RWPE2 (cell line): ENCODE results near the gene TK2.

Experiments
- ATAC-seq: fragments of 200-7000 bp; cut with Tn5 transposase; 3 replicates; pipeline ENCODE4 v1.9.1; 2021; ENCODE audit warnings: low read depth
- DNase-seq: peaks from one replicate; pipeline ENCODE4 v3.0.0-alpha.2; 2020; ENCODE audit warnings: low spot score
- H3K27ac ChIP-seq: fragments of 450-650 bp; 2 replicates; pipeline ENCODE4 v1.5.1; 2017; ENCODE audit warnings: mild to moderate bottlenecking; ENCODE audit not compliant: poor library complexity, severe bottlenecking
- H3K27me3 ChIP-seq: fragments of 250-450 bp; sonication (Bioruptor Pico); 2 replicates; pipeline ENCODE4 v1.5.1; 2021; ENCODE audit warnings: mild to moderate bottlenecking, moderate library complexity; ENCODE audit not compliant: insufficient read depth, poor library complexity, severe bottlenecking
- H3K36me3 ChIP-seq: fragments of 250-450 bp; sonication (Bioruptor Pico); 2 replicates; pipeline ENCODE4 v1.5.1; 2020; ENCODE audit warnings: low read depth, mild to moderate bottlenecking, moderate library complexity
- H3K4me1 ChIP-seq: fragments of 250-450 bp; sonication (Bioruptor Pico); 2 replicates; pipeline ENCODE4 v1.5.1; 2021; ENCODE audit warnings: mild to moderate bottlenecking, moderate library complexity; ENCODE audit not compliant: insufficient read depth, poor library complexity, severe bottlenecking
- H3K4me3 ChIP-seq: fragments of 250-450 bp; sonication (Bioruptor Pico); 2 replicates; pipeline ENCODE4 v1.5.1; 2021; ENCODE audit warnings: mild to moderate bottlenecking, moderate library complexity; ENCODE audit not compliant: severe bottlenecking
- H3K9me3 ChIP-seq: fragments of 250-450 bp; sonication (Bioruptor Pico); 2 replicates; pipeline ENCODE4 v1.5.1; 2021; ENCODE audit warnings: mild to moderate bottlenecking, moderate library complexity; ENCODE audit not compliant: severe bottlenecking
- CTCF ChIP-seq: fragments of 450-650 bp; IDR thresholded peaks from one replicate; pipeline ENCODE4 v1.5.1; 2017; ENCODE audit warnings: mild to moderate bottlenecking, moderate library complexity; ENCODE audit not compliant: poor library complexity, severe bottlenecking

Gene TK2

GRCh38 chr16:66542396-66542795 is 7.5 kb downstream of the TK2 start:
- Histone ChIP-seq H3K27me3 (no peaks in the 10 kb centered on the region), H3K4me1 (no peaks in the 10 kb centered on the region), H3K4me3 (no peak overlapping the region), H3K27ac (no peak overlapping the region), H3K9me3 (no peaks in the 10 kb centered on the region), H3K36me3 (peaks cover 28% of the 10 kb centered on the region)
- DNase-seq, result no peak
- no peak for ATAC-seq
- TF ChIP-seq CTCF, result no peak

GRCh38 chr16:66541388-66542355 is 8.2 kb downstream of the TK2 start:
- Histone ChIP-seq H3K4me3 (no peak overlapping the region), H3K36me3 (peaks cover 32% of the 10 kb centered on the region), H3K27me3 (no peaks in the 10 kb centered on the region), H3K27ac (no peak overlapping the region), H3K4me1 (no peaks in the 10 kb centered on the region), H3K9me3 (no peaks in the 10 kb centered on the region)
- no peak for DNase-seq
- TF ChIP-seq CTCF, result no peak
- ATAC-seq, result no peak

- no peak for TF ChIP-seq CTCF
- no peak for DNase-seq
- no peaks in the 10 kb centered on the region for H3K9me3 ChIP-seq
- H3K4me1 ChIP-seq, result no peaks in the 10 kb centered on the region
- H3K36me3 ChIP-seq, result peaks cover 33% of the 10 kb centered on the region
- no peak overlapping the region for H3K4me3 ChIP-seq
- no peak overlapping the region for H3K27ac ChIP-seq
- no peaks in the 10 kb centered on the region for H3K27me3 ChIP-seq
- no peak for ATAC-seq
Measured at GRCh38 chr16:66539623-66540469, 10.1 kb downstream of the TK2 start.

- Histone ChIP-seq H3K27ac (no peak overlapping the region), H3K36me3 (peaks cover 38% of the 10 kb centered on the region), H3K27me3 (no peaks in the 10 kb centered on the region), H3K4me1 (no peaks in the 10 kb centered on the region), H3K4me3 (no peak overlapping the region), H3K9me3 (no peaks in the 10 kb centered on the region)
- no peak for ATAC-seq
- TF ChIP-seq CTCF, result no peak
- no peak for DNase-seq
Measured at GRCh38 chr16:66538910-66539309, 11.0 kb downstream of the TK2 start.
